Measurements from ENCODE around the gene IZUMO2. TPM values are rescaled to one million over a fixed set of nuclear protein-coding genes. Genes with fewer than 3 reads are reported as not detected.

Gene IZUMO2
- total RNA-seq, 2 experiments from 2014 or later = not detected

DNA sequence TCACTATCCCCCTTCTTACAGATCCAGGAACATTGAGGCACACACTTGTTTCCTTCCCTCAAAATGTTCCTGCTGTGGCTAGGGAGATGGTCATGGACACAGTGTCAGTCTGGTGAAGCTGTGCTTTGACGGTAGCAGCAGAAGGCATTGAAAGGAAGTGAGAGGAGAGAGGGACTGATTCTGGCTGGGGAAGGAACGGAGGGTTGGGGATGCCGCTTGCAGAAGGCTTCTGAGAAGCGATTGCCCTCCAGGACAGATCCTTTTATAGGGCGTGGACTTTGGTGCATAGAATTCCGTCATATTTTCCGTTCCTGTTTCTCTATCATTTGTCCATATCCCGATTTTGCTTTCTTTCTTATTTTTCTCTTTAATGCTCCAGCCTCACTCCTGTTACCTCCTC, 26.2 kb upstream of the IZUMO2 start:
- POLR2A ChIA-PET = no interaction called here
- CTCF ChIA-PET = no interaction called here

DNA sequence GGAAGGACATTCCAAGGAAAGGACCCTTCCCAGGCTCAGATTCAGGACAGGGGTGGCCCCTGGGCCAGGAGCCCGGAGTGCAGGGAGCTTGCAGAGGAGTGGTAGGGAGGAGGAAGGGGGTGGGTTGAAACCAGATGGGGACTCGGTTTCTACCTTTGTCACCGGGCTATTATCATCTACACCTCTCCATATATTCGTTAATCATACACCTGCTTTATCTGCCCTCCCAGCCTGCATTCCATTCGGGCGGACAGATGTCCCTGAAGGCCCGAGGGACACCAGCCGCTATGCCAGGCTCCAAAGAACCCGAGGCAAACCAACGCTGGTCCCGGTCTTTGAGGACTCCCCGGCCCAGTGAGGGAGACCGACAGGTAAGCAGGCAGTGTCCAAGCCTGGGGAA, 24.9 kb upstream of the IZUMO2 start:
- ChIA-PET POLR2A (interaction anchor here (0.6 kb wide), 1 partner anchor 48 kb away, joined by 3 read pairs; no protein-coding TSS in a partner anchor), CTCF (no interaction called here)

DNA sequence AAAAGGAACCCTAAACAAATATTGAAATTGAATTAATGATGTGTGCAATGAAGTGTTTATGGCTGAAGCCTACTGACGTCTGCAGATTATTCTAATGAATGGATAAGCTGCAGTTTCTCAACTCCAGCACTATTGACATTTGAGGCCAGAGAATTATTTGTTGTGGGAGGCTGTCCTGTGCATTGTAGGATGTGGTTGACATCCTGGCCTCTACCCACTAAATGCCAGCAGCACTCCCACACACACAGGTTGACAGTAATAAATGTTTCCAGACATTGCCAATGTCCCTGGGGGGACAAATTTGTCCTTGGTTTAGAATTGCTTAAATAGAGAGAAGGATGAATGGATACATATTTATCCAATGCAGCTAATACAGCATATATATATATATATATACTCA, 21.1 kb upstream of the IZUMO2 start:
- POLR2A ChIA-PET = no interaction called here

DNA sequence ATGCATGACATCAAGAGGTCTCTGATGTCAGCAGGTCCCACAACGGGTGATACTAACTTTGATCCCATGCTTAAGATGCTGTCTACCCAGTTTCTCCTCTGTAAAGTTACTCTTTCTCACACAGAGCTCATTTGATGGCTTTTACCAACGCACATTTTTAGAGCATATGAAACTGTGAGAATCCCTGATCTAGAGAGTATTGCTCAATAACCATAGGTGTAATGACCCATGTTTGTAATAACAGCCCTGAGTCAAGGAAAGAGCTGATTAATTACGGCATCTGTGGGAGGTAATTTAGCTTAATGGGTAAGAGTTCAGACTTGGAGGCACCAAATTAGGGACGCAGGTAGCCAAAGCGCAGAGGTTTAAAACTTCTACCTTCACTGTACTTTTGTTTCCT, 18.0 kb upstream of the IZUMO2 start:
- POLR2A ChIA-PET = no interaction called here
- CTCF ChIA-PET = no interaction called here

More for the DNA sequence above, 21.1 kb upstream of the IZUMO2 start:
- CTCF ChIA-PET = no interaction called here

DNA sequence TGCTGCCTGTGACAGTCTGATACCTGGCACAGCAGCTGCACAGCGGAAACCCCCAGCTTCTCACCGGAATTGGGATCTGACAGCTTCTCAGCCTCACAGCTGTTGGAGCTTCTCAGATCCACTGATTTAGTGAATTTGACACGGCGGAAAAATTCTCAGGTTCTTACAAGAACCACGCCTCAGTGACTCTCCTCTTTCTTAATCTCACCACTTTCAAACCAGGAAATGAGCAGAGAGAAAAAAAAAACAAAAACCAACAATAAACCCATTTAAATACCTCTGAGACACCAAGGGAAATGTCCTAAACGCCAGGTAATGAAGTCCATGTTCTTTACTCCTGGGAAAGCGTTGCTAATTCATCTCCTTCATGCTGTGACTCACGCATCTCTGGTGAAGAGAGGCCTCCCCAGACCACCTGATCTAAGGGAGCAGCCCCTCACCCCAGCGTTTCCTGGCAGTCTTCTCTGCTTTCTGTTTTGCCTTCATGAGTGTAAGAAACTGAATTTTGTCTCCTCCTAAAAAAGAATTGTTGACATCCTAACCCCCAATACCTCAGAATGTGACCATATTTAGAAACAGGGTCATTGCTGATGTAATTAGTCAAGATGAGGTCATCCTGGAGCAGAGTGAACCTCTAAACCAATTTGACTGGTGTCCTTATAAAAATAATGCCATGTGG, 15.9 kb upstream of the IZUMO2 start:
- CTCF ChIA-PET = no interaction called here
- POLR2A ChIA-PET = no interaction called here

GRCh38 chr19:50178320-50178719, 15.2 kb upstream of the IZUMO2 start:
- POLR2A ChIA-PET = no interaction called here
- CTCF ChIA-PET = interaction anchor here (0.6 kb wide), 1 partner anchor 214 kb away, joined by 3 read pairs; no protein-coding TSS in a partner anchor

DNA sequence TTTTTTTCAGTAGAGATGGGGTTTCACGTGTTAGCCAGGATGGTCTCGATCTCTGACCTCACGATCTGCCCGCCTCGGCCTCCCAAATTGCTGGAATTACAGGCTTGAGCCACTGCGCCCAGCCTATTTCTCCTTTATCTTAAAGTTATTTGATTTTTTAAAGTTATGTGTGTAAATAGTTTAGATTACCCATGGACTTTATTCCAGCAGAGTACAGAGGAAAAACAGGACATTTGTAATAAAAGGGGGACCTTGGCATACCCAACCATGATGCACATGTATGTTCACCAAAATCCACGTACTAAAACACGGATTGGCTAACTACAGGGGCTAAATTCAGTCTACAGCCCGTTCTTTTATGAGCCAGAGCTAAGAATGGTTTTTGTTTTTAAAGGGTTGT, 13.7 kb upstream of the IZUMO2 start:
- CTCF ChIA-PET = no interaction called here
- POLR2A ChIA-PET = no interaction called here

DNA sequence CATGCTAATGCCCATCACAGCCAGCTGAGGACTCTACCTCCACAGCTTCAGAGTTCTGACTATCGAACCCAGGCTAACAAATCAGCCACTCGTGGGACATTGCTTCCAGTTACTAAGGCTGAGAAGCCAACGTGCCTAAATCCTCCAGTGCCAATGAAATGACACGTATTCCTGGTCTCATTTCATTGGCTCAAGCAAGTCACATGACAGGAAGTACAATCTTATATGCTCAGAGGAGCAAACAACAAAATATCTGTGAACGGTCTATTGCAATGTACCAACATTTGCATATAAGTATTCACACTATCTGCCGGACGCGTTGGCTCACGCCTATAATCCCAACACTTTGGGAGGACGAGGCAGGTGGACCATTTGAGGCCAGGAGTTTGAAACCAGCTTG, 12.8 kb upstream of the IZUMO2 start:
- ChIA-PET CTCF (no interaction called here), POLR2A (no interaction called here)

DNA sequence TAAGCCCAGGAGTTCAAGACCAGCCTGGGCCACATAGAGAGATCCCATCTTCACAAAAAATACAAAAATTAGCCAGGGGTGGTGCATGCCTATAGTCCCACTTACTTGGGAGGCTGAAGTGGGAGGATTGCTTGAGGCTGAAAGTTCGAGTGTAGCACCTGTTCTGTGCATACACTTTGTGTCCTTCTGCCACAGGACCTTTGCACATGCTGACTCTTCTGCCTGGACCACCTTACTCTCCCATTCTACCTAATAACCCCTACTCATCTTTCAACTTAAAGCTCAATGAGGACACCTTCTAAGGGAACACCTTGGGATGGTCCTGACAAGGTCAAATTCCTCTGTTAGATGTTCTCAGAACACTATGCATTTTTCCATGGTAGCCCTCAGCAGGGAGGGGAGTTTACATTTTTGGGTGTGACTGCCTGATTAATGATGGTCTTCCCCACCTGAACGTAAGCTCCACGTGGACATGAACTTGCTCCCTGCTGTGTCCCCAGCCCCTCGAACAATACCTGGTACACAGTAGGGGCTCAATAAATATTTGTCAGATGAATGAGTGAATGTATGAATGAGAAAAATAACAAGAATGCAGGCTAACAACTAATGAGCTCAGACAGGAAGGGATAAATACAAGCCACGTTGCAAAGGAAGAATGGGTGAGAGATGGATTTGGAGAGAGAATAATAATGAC, 11.2 kb upstream of the IZUMO2 start:
- POLR2A ChIA-PET = no interaction called here
- CTCF ChIA-PET = no interaction called here

- ChIA-PET POLR2A (no interaction called here), CTCF (interaction anchor here (0.7 kb wide), 1 partner anchor 41 kb away, joined by 5 read pairs; no protein-coding TSS in a partner anchor)
These were observed 10.0 kb upstream of the IZUMO2 start for GRCh38 chr19:50173127-50173526.

DNA sequence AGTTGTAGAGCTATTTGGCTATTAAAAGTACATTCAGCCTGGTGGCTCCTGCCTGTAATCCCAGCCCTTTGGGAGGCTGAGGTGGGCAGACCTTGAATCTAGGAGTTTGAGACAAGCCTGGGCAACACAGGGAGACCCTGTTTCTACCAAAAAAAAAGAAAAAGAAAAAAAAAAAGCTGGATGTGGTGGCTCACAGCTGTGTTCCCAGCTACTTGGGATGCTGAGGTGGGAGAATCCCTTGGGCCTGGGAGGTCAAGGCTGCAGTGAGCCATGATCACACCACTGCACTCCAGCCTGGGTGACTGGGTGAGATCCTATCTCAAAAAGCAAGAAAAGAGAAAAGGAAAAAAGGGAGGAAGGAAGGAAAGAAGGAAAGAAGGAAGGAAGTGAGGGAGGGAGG, 9.6 kb upstream of the IZUMO2 start:
- ChIA-PET POLR2A (no interaction called here), CTCF (no interaction called here)

DNA sequence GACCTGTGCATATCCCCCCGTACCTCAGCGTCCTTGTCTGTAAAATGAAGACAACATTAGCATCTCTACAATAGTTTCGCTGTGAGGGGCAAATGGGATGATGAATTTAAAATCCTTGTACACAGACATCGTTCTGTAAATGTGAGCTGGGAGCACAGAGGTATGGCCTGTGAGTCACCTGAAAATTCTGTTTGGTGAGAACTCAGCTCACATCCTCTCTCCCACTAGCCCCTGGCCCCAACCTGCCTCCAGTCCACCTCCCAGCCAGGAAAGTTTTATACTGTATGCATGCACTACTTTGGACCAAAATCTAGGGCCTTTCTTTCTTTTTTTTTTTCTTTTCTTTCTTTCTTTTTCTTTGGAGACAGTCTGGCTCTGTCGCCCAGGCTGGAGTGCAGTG, 8.7 kb upstream of the IZUMO2 start:
- POLR2A ChIA-PET = no interaction called here
- CTCF ChIA-PET = interaction anchor here (0.5 kb wide), 1 partner anchor 312 kb away, joined by 3 read pairs; no protein-coding TSS in a partner anchor

GRCh38 chr19:50167314-50167721, 4.2 kb upstream of the IZUMO2 start:
- ChIA-PET POLR2A (no interaction called here), CTCF (no interaction called here)

DNA sequence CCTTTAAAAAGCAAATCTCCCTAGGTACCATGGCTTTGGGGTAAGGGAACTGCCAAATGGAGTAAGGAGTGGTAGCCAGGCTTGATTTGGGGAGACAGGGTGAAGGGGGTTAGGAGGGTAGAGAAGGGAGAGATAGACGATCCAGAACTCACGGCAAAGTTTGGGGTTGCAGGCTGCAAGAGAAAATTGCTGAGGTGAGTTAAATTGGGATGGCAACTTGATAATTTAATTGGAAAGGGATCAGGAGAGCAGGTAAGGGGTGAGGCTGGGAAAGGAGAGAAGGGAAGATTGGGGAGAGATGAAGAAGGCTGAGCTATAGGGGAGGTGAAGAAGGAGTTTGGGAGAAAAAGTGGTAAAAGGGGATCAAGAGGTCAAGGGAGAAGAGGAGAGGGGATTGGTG, 4.0 kb downstream of the IZUMO2 start:
- POLR2A ChIA-PET = no interaction called here
- CTCF ChIA-PET = interaction anchor here (0.5 kb wide), 1 partner anchor 348 kb away, joined by 3 read pairs; no protein-coding TSS in a partner anchor

DNA sequence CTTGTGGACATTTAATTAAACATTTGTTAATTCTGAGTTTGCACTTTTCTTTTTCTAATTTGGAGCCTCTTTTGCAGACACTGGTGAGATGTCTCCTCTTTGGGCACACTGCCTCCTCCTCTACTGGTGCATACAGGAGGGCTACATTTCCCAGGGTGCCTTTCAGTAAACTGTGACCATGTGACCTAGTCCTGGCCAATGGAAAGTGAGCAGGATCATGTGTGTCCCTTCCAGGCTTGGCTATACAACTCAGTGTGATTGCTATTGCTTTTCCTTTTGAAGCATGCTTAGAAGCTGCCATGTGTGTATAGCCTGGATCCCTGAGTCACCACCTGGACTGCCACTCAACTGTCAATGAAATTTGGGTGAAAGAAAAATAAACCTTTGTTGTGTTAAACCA, 4.5 kb downstream of the IZUMO2 start:
- CTCF ChIA-PET = no interaction called here
- POLR2A ChIA-PET = no interaction called here

- ChIA-PET POLR2A (no interaction called here), CTCF (no interaction called here)
These were observed 7.5 kb downstream of the IZUMO2 start for GRCh38 chr19:50155520-50156109.

- CTCF ChIA-PET = no interaction called here
- POLR2A ChIA-PET = no interaction called here
These were observed 8.6 kb downstream of the IZUMO2 start for GRCh38 chr19:50154529-50154928.

GRCh38 chr19:50152578-50152977, 10.5 kb downstream of the IZUMO2 start:
- POLR2A ChIA-PET = no interaction called here

DNA sequence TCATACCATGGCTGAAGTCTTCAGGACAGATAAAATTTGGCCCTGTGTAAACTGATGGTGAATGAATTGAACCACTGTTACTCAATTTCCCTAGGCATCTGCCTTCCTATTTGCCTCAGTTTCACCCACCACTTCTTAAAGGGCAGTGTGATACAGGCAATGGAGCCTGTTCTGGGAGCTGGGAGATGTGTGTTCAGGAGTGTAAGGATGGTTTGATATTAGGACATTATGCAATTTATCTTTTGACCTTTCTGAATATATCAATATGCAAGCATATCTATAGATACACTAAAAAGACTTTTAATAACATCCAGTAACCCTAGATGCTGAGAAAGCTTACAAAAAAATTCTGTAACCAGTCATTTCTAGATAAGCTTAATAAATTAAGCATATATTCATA, 14.6 kb downstream of the IZUMO2 start:
- ChIA-PET POLR2A (no interaction called here), CTCF (interaction anchor here (0.6 to 1.3 kb wide), 2 partner anchors 13 to 946 kb away, joined by 3 to 6 read pairs; no protein-coding TSS in a partner anchor)

More at GRCh38 chr19:50152578-50152977, 10.5 kb downstream of the IZUMO2 start:
- CTCF ChIA-PET = no interaction called here

GRCh38 chr19:50147462-50148423, 15.3 kb downstream of the IZUMO2 start:
- CTCF ChIA-PET = interaction anchor here (1.3 kb wide), 1 partner anchor 12 kb away, joined by 6 read pairs; no protein-coding TSS in a partner anchor

More at GRCh38 chr19:50147462-50148423, 15.3 kb downstream of the IZUMO2 start:
- POLR2A ChIA-PET = no interaction called here
